ENCODE results near the gene TSPAN14. TPM values are rescaled to one million over a fixed set of nuclear protein-coding genes. Genes with fewer than 3 reads are reported as not detected.

The TSPAN14 gene
- total and polyA plus RNA-seq, 2 experiments from 2014 or later = 65.9 to 104 TPM

DNA sequence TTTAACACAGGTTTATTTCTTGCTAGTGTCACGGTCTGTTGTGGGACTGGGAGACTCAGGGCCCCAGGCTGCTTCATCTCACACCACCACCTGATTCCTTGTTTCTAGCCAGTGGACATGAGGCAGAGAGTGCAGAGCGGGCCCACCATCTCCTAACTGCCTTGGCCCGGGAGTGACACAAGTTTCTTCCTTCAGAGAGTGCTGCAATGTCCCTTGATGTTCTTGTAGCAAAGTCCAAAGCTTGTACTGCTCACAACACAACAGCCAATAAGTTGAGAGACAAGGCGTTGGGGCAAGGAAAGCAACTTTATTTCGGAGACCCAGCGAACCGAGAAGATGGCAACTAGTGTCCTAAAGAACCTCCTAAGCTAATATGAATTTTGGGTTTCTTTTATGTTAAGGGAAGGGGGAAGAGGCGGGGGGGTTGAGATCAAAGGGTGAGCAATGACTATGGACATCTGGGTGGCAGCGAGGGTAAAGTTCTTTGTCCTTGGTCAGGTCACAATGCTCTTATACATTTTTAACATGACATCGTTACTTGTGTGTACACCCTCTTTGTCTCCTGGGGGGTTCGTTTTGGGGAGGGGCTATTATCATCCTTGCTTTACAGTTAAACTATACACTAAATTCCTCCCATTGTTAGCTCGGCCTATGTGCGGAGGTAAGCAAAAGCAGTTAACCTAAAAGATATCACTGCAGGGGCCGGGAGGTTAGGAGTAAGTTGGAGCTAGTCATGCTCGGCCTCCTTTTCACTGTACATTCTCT lies 115.2 kb downstream of the TSPAN14 start:
- no peak overlapping the region for H3K4me2 ChIP-seq
- no peak overlapping the region for H3K27ac ChIP-seq
- H3K4me3 ChIP-seq = no peak overlapping the region
- no peaks in the 10 kb centered on the region for H3K9me2 ChIP-seq (replicated peaks; ENCODE audit: insufficient read depth)
- H3K9me3 ChIP-seq (ENCODE audit: low read depth) = no peaks in the 10 kb centered on the region
- peaks cover 3% of the 10 kb centered on the region for H3K27me3 ChIP-seq
- no peak for DNase-seq (ENCODE audit: low spot score)
- no peaks in the 10 kb centered on the region for H3K79me2 ChIP-seq
- WGBS (ENCODE audit: low lambda C conversion rate, missing lambda C conversion rate) = 90% methylated on average over 15 of the region's 15 CpGs
- H4K20me1 ChIP-seq (ENCODE audit: insufficient read depth, poor library complexity, severe bottlenecking) = no peaks in the 10 kb centered on the region
- no peaks in the 10 kb centered on the region for H3K4me1 ChIP-seq (ENCODE audit: insufficient read depth)
- no peak overlapping the region for H2AFZ ChIP-seq
- TF ChIP-seq, protein P1, sequence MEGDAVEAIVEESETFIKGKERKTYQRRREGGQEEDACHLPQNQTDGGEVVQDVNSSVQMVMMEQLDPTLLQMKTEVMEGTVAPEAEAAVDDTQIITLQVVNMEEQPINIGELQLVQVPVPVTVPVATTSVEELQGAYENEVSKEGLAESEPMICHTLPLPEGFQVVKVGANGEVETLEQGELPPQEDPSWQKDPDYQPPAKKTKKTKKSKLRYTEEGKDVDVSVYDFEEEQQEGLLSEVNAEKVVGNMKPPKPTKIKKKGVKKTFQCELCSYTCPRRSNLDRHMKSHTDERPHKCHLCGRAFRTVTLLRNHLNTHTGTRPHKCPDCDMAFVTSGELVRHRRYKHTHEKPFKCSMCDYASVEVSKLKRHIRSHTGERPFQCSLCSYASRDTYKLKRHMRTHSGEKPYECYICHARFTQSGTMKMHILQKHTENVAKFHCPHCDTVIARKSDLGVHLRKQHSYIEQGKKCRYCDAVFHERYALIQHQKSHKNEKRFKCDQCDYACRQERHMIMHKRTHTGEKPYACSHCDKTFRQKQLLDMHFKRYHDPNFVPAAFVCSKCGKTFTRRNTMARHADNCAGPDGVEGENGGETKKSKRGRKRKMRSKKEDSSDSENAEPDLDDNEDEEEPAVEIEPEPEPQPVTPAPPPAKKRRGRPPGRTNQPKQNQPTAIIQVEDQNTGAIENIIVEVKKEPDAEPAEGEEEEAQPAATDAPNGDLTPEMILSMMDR (IDR thresholded peaks at IDR 0.05; ENCODE audit: poor library complexity) = no peak
- TF ChIP-seq EZH2phosphoT487 (IDR thresholded peaks at IDR 0.05; ENCODE audit: low read depth, severe bottlenecking, unreplicated experiment) (no peak), EZH2 (IDR thresholded peaks at IDR 0.05; ENCODE audit: borderline replicate concordance) (no peak)
- H3K36me3 ChIP-seq (replicated peaks; ENCODE audit: insufficient read depth, low read depth) = no peaks in the 10 kb centered on the region

- H3K79me2 ChIP-seq = no peaks in the 10 kb centered on the region
- no peak overlapping the region for H3K4me3 ChIP-seq
- H3K36me3 ChIP-seq (replicated peaks; ENCODE audit: insufficient read depth, low read depth) = no peaks in the 10 kb centered on the region
- TF ChIP-seq, protein P1 (IDR thresholded peaks at IDR 0.05; ENCODE audit: poor library complexity) = no peak
- TF ChIP-seq EZH2phosphoT487 (IDR thresholded peaks at IDR 0.05; ENCODE audit: low read depth, severe bottlenecking, unreplicated experiment) (no peak), EZH2 (IDR thresholded peaks at IDR 0.05; ENCODE audit: borderline replicate concordance) (no peak)
- H3K4me2 ChIP-seq = no peak overlapping the region
- WGBS (ENCODE audit: low lambda C conversion rate, missing lambda C conversion rate) = 97% methylated on average over 9 of the region's 9 CpGs
- H3K27ac ChIP-seq = no peak overlapping the region
- H3K9me2 ChIP-seq (replicated peaks; ENCODE audit: insufficient read depth) = no peaks in the 10 kb centered on the region
- no peaks in the 10 kb centered on the region for H3K27me3 ChIP-seq
- no peaks in the 10 kb centered on the region for H3K9me3 ChIP-seq (ENCODE audit: low read depth)
- no peak overlapping the region for H2AFZ ChIP-seq
- no peaks in the 10 kb centered on the region for H4K20me1 ChIP-seq (ENCODE audit: insufficient read depth, poor library complexity, severe bottlenecking)
- no peaks in the 10 kb centered on the region for H3K4me1 ChIP-seq (ENCODE audit: insufficient read depth)
- no peak for DNase-seq (ENCODE audit: low spot score)
Observed at GRCh38 chr10:80571352-80571751, 117.2 kb downstream of the TSPAN14 start.

- Histone ChIP-seq H3K79me2 (no peaks in the 10 kb centered on the region), H2AFZ (no peak overlapping the region), H3K27ac (no peak overlapping the region), H3K4me2 (no peak overlapping the region), H3K27me3 (no peaks in the 10 kb centered on the region), H3K9me3 (ENCODE audit: low read depth) (no peaks in the 10 kb centered on the region), H3K9me2 (replicated peaks; ENCODE audit: insufficient read depth) (no peaks in the 10 kb centered on the region), H4K20me1 (ENCODE audit: insufficient read depth, poor library complexity, severe bottlenecking) (no peaks in the 10 kb centered on the region), H3K4me3 (no peak overlapping the region), H3K4me1 (ENCODE audit: insufficient read depth) (peaks cover 4% of the 10 kb centered on the region), H3K36me3 (replicated peaks; ENCODE audit: insufficient read depth, low read depth) (no peaks in the 10 kb centered on the region)
- no peak for DNase-seq (ENCODE audit: low spot score)
- no peak for TF ChIP-seq EZH2phosphoT487 (IDR thresholded peaks at IDR 0.05; ENCODE audit: low read depth, severe bottlenecking, unreplicated experiment)
- TF ChIP-seq, protein P1 (IDR thresholded peaks at IDR 0.05; ENCODE audit: poor library complexity) = no peak
- no peak for TF ChIP-seq EZH2 (IDR thresholded peaks at IDR 0.05; ENCODE audit: borderline replicate concordance)
- 58% methylated on average over 5 of the region's 5 CpGs for WGBS (ENCODE audit: low lambda C conversion rate, missing lambda C conversion rate)
Observed at GRCh38 chr10:80579181-80579763, 125.2 kb downstream of the TSPAN14 start.

Data from hepatocyte (in vitro differentiated cells).